Activated gamma-delta T cell treated with anti-CD3 and anti-CD28 coated beads, Interleukin-2, amount 50 U/mL, for 16 hours (primary cell): ENCODE data around the gene ISYNA1.
A peak's percentile ranks its signal among the peaks of the same experiment; 100 is the strongest.
"Not testable (repeated sequence)": the region's sequence is repeated elsewhere in the genome, so short reads cannot be mapped to it uniquely, and the experiment has no call there.

Source experiments
- DNase-seq: peaks from one replicate; pipeline ENCODE4 v3.0.0-alpha.2; 2020; ENCODE audit warnings: low read depth

Gene ISYNA1

GRCh38 chr19:18419195-18419698 lies 18.7 kb downstream of the ISYNA1 start, which contains the start of gene SSBP4:
TSS of gene SSBP4 (plus strand) at chr19:18419398. CDS start at chr19:18419649, 251 bp downstream.
- peak; percentile 55 for DNase-seq

DNA sequence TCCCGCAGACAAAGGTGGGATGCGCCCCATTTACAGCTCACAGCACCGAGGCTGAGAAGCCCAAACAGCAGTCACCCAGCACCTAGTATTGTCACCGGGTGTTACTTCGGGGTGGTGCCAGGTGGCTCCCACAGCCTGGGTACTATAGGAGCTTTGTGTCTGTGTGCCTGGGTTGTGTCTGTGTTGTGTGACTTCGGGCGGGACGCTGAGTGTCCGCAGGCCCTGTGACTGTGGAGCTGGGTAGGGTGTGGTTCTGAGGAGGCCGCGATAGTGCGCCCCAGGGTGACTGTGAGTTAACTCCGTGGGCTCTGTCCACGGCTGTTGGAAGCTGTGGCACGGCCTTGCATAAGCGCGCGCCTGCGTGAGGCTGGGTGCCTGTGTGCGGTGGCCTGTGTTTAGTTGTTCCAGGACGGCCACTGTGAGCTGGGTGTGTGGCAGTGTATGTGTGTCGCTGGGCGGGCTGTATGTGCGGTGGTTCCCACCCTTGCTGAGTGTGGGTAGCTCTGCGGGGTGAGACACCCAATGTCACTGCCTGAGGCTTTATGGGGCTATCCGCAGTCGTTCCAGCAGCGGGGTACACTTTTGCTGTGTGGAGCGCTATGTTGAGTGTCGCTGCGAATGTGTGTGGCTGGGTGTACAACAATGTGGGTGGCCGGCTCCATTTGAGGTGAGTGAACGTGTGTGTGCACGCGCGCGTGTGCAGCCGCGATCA lies 19.3 kb downstream of the ISYNA1 start:
- DNase-seq = no peak

DNA sequence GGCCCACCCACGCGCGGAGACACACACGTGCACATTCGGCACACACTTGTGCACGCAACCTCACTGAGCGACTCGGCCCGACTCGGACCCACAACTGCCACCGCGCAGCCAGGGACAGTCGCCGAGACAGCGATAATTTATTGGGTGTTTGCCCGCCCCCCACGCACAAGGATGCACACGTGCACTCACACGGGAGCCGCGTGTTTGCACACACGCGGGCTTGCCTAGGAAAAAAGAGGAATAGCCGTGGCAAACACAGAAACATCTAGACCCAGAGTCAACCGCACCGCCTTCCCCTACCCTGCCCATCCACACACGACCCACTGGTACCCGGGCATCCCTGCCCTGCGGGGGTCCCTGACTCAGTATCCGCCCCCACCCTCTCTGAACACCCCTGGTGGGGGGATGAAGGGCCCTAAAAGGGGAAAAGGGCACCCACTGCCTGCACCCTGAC lies 19.9 kb downstream of the ISYNA1 start:
- no peak for DNase-seq

DNA sequence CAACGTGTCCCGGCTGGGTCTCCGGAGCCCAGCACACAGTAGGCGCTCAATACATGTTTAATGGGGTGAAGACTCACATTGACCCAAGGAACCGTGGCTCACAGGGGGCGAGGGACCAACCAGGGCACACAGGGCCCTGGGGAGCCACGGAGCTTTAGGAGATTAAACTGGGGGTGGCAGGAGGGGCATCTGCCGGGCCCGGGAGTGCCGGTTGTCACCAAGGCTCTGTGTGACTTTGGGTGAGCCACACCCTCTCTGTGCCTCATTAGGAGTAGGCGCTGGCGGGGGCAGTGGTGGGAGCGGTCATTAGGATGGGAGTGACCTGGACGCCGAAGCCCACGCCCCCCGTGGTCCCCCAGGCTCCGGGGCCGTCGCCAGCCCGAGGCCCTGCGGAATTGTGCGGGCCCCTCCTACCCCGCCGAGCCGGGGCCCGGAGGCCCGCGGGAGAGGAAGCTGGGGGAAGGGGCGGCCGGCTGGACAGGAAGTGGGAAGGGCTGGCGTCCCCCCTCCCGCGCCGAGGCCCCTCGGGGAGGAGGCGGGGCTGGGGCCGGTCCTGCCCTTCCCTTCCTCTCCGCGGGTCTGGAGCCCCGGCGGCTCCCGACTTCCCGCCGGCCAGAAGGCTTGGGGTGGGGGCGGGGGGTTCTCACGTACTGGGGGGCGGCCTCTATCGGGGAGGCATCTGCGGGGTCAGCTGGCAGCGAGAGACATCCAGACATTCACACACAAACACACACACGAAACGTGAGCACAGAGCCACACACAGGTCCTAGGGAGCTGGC lies 20.5 kb downstream of the ISYNA1 start:
- no peak for DNase-seq

- DNase-seq = peak; percentile 45
Observed at GRCh38 chr19:18416778-18417249, 21.1 kb downstream of the ISYNA1 start.

DNA sequence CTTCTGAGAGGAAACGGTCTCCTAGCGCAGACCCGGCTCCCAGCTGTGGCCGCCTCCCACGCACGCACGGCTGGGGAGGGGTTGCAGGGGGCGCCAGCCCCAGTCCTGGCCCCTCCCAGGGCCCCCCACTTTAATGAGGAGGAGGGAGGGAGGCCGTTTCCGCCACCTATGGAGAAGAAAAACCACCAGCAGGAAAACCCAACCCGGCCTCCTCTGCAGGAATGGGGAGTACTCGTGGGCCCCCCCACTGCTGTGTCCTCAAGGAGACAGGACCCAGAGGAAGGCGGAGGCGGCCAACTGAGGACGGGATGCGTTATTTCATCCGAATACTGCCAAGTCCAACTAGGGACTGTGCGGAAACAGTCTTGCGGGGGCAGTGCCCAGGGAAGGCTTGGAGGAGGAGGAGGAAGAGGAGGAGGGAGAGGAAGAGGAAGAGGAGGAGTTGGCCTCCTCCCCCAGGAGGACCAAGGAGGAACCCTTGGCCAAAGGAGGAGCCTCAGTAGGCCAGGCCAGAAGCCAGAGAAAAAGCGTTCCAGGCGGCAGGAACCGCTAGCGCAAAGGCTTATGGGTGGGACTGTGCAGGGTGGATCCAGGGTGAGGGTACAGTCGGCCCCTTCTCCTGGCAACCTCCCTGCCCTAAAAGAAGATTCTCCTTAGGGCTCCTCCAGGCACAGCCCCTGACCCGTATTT lies 22.6 kb downstream of the ISYNA1 start:
- DNase-seq = no peak

DNA sequence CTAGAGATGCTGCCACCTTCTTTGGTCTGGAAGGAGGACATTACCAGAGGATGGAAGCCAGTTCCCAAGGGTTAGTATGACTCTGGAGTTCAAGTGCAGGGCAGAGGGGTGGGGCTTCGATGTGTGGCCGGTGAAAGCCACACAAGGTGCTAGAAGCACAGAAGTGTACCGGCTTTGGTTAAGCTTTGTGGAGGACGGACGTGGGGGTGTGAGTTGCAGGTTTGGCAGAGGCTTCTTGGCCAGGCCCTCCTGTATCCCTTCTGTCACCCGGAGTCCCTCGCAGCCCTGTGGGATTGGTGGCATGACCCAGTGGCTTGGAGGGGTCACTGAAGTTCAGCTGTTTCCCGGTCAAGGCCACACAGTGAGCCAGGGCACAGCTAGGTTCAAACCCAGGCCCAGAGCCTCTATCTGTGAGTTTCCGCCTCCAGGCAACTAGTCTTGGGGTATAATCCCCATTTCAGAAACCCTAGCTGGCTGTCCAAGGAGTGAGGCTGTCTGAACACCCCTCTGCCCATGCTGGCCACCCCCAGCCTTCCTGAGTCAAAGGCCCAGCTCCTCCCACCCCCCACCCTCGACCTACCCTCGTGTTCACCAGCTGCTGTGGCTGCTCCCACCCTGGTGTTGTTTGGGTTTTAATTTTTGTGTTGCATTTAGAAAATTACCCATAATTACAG lies 23.3 kb downstream of the ISYNA1 start:
- DNase-seq = no peak

- no peak for DNase-seq
Observed at GRCh38 chr19:18412610-18413239, 25.2 kb downstream of the ISYNA1 start.

- no peak for DNase-seq
Observed at GRCh38 chr19:18408053-18408476, 29.9 kb downstream of the ISYNA1 start.

- no peak for DNase-seq
Observed at GRCh38 chr19:18406749-18407148, 31.2 kb downstream of the ISYNA1 start.

GRCh38 chr19:18405754-18406153 lies 32.2 kb downstream of the ISYNA1 start:
- DNase-seq = not testable (repeated sequence)

- DNase-seq = not testable (repeated sequence)
Observed at GRCh38 chr19:18402455-18403248, 35.3 kb downstream of the ISYNA1 start.

- no peak for DNase-seq
Observed at GRCh38 chr19:18401580-18402112, 36.3 kb downstream of the ISYNA1 start.

GRCh38 chr19:18399008-18399407 lies 38.9 kb downstream of the ISYNA1 start:
- no peak for DNase-seq

DNA sequence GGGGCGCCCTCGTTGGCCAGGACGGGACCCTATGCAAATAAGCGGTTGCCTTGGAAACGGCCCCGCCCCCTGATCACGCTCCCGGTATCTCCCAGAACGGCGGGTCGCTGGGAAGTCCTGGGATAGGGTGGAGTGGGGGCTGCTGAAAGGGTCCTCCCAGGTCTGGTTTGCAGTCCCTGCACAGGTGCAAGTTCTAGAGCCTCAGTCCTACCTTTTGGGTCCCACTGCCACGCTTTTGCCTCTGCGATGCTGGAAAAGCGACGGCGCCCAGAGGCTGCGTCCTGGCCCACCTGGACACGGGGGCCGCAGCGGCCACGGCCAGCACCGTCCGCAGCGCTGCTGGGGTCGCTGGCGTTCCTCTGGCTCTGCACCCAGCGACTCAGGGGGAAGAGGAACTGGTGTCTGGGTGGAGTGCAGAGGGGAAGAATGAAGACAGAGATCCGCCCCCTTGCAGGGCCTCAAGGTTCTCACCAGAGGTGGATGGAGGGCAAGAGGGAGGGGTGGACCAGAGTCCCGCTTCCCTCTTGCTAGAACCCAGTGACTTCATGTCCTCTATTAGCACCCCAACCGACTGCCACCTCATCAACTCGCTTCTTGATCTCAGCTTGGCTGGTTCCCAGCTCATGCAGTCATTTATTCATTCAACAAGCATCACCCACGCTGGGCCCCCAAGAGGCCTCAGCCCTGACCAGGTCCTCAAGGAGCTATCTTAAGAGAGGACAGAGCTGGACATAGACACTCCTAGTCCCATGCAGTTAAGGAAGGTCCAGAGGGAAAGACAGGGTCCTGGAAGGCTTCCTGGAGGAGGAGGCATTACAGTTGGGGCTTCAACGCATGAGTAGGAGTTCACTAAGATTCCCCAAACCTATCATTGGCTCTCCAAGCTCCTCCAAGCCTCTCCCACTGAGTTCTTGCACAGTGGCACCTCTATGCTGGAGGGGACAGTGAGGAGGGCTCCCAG lies 40.4 kb downstream of the ISYNA1 start, which contains the start of gene LRRC25:
Gene LRRC25 (minus strand): TSS at position 381 of the 961 bp plus-strand sequence. CDS start 659 bp downstream, outside the sequence.
- no peak for DNase-seq

- DNase-seq = no peak
Observed at GRCh38 chr19:18396471-18397241, 41.3 kb downstream of the ISYNA1 start.

DNA sequence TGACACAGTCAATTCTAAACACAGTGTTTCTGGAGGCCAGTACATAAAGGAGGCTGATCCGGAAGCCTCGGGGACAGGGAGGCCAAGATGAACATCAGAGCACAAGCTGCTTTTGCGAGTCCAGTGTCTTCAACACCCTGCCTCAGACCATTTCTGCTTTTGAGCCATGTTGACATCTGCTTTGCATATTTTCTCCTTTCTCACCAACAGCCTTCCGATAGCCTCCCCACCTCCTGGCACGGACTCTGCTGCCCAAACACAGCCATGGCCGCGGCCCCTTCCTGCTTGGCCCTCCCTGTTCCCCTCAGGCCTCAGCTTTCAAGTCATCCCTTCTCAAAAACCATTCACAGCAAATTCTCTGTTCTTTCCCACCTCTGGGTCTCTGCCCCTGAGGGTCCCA lies 44.1 kb downstream of the ISYNA1 start:
- DNase-seq = no peak

DNA sequence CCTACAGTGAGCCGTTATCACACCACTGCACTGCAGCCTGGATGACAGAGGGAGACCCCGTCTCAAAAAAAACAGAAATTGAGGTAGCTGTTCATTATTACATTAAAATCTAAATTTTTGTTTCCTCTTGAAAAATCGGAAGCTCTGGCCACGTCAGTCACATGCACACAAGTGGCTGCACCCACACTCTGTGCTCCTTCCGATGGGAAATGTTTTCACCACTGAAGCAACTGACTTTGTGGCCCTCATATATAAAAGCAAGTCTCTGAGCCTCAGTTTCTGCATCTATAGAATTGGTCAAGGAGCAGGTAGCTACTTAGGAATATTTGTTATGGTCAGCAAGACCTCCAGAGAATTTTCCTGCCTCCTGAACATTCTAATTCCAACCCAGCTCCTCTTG lies 45.0 kb downstream of the ISYNA1 start:
- no peak for DNase-seq
